GM10248 (cell line): ENCODE measurements around the gene PPP6C.
A peak's percentile ranks its signal among the peaks of the same experiment; 100 is the strongest.
"Not testable (repeated sequence)": the region's sequence is repeated elsewhere in the genome, so short reads cannot be mapped to it uniquely, and the experiment has no call there.

Source experiments
- CTCF ChIA-PET: fragments of 300-600 bp; sonication (Branson Sonifier 250); formaldehyde crosslinking; extraction: SDS; loops from one replicate; lab custom pipeline; 2021; ENCODE audit warnings: antibody characterized with exemption; lab: Yijun Ruan, JAX
- POLR2A ChIA-PET: fragments of 350-650 bp; sonication (Branson Sonifier 250); formaldehyde crosslinking; extraction: SDS; loops from one replicate; lab custom pipeline; 2020; ENCODE audit warnings: antibody characterized with exemption; lab: Yijun Ruan, JAX
- DNase-seq: peaks from one replicate; pipeline ENCODE4 v3.0.0; 2012; ENCODE audit errors: extremely low spot score
- CTCF ChIP-seq: IDR thresholded peaks from 2 replicates; pipeline ENCODE4 v1.5.1; 2012; ENCODE audit warnings: mild to moderate bottlenecking, low read depth; ENCODE audit errors: extremely low read depth, missing control alignments, control extremely low read depth

PPP6C gene

GRCh38 chr9:125189361-125190289, at the start of gene PPP6C:
Gene PPP6C (minus strand): TSS chr9:125189803. CDS start chr9:125189718, 85 bp downstream.
- peak; percentile 87 for TF ChIP-seq CTCF
- ChIA-PET CTCF (interaction anchor here (1.2 to 1.3 kb wide), 2 partner anchors 12 to 337 kb away, joined by 3 to 4 read pairs; partner anchors contain the start of gene WDR38), POLR2A (no interaction called here)
- DNase-seq: peak; percentile 98

- no peak for TF ChIP-seq CTCF
- ChIA-PET POLR2A (interaction anchor here (0.6 to 1.0 kb wide), 2 partner anchors 21 to 81 kb away, joined by 4 read pairs; no protein-coding TSS in a partner anchor), CTCF (interaction anchor here (1.3 to 1.9 kb wide), 3 partner anchors 9 to 22 kb away, joined by 3 to 4 read pairs (median 4); partner anchors contain the start of gene GAPVD1)
- no peak for DNase-seq
Measured at GRCh38 chr9:125238915-125239446, 49.4 kb upstream of the PPP6C start.

- ChIA-PET CTCF (interaction anchor here (1.3 to 1.9 kb wide), 3 partner anchors 10 to 23 kb away, joined by 3 to 4 read pairs (median 4); partner anchors contain the start of gene GAPVD1), POLR2A (interaction anchor here (0.6 to 1.0 kb wide), 2 partner anchors 20 to 81 kb away, joined by 4 read pairs; no protein-coding TSS in a partner anchor)
- no peak for TF ChIP-seq CTCF
- DNase-seq: no peak
Measured at GRCh38 chr9:125238127-125238914, 48.7 kb upstream of the PPP6C start.

GRCh38 chr9:125236520-125237159, 47.0 kb upstream of the PPP6C start:
- POLR2A ChIA-PET: interaction anchor here (0.6 to 1.1 kb wide), 6 partner anchors 11 to 134 kb away, joined by 3 to 6 read pairs (median 3); no protein-coding TSS in a partner anchor
- CTCF ChIA-PET: interaction anchor here (0.9 kb wide), 1 partner anchor 14 kb away, joined by 3 read pairs; no protein-coding TSS in a partner anchor
- not testable (repeated sequence) for DNase-seq

- DNase-seq: no peak
- ChIA-PET CTCF (no interaction called here), POLR2A (interaction anchor here (0.6 to 0.7 kb wide), 5 partner anchors 10 to 403 kb away, joined by 3 to 6 read pairs (median 3); no protein-coding TSS in a partner anchor)
- no peak for TF ChIP-seq CTCF
Measured at GRCh38 chr9:125235804-125236519, 46.4 kb upstream of the PPP6C start.

GRCh38 chr9:125234099-125234498, 44.5 kb upstream of the PPP6C start:
- POLR2A ChIA-PET: interaction anchor here (0.6 to 1.5 kb wide), 3 partner anchors 10 to 462 kb away, joined by 3 to 6 read pairs (median 3); no protein-coding TSS in a partner anchor

More at GRCh38 chr9:125234099-125234498, 44.5 kb upstream of the PPP6C start:
- CTCF ChIA-PET: interaction anchor here (1.1 kb wide), 1 partner anchor 32 kb away, joined by 3 read pairs; no protein-coding TSS in a partner anchor
- not testable (repeated sequence) for DNase-seq
